ENCODE results near the gene PAX8.

Gene PAX8

DNA sequence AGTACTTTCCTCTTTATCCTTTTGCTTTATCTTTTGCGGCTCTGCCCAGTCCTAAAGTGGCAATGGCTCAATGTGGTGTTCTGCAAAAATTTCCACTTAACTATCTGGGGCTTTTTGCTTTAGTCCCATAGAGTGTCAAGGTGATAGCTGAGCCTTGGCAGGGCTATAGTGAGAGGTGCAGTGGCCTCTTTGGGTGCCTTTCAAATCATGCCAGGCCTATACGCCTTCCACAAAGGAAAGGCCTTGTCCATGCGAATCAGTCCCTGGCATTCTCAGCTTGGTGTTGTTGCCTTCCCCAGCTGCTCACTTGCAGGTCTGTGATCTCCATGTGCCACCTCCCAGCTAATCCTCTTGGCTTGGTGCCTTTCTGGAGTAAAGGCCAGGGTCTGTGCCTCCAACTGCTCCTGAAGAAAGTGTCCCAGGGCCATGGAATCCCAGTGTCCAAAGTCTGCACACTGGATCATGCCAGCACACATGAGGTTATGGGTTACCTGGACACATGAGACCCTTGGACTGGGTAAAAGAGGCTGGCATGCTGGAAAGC is 26.6 kb downstream of the PAX8 start:
- TF ChIP-seq, protein P1, sequence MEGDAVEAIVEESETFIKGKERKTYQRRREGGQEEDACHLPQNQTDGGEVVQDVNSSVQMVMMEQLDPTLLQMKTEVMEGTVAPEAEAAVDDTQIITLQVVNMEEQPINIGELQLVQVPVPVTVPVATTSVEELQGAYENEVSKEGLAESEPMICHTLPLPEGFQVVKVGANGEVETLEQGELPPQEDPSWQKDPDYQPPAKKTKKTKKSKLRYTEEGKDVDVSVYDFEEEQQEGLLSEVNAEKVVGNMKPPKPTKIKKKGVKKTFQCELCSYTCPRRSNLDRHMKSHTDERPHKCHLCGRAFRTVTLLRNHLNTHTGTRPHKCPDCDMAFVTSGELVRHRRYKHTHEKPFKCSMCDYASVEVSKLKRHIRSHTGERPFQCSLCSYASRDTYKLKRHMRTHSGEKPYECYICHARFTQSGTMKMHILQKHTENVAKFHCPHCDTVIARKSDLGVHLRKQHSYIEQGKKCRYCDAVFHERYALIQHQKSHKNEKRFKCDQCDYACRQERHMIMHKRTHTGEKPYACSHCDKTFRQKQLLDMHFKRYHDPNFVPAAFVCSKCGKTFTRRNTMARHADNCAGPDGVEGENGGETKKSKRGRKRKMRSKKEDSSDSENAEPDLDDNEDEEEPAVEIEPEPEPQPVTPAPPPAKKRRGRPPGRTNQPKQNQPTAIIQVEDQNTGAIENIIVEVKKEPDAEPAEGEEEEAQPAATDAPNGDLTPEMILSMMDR (conservative IDR thresholded peaks at IDR 0.05), result no peak
- no peak for TF ChIP-seq ZFX (IDR thresholded peaks at IDR 0.05)
- no peak overlapping the region for H3K27ac ChIP-seq

DNA sequence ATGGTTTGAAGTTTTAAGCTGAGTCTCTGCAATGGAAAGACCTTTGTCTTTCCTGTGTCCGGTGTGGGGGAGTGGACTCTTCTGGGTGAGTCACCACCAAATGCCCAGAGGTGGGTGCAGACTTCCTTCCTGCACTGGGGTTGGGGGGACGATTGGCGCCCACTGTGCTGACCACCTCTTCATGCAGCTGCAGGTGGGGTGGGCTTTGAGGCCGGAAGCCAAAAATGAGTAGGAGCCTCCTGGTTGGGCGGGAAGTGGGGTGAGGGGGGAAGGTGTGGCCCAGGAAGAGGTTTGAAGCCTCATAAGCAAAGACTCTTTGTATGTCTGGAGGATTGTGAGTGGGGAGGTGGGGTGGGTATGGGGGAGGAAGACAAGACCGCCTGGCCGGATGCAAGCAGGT is 27.6 kb downstream of the PAX8 start:
- no peak for TF ChIP-seq ZFX (IDR thresholded peaks at IDR 0.05)
- TF ChIP-seq, protein P1 (conservative IDR thresholded peaks at IDR 0.05), result no peak
- no peak overlapping the region for H3K27ac ChIP-seq

DNA sequence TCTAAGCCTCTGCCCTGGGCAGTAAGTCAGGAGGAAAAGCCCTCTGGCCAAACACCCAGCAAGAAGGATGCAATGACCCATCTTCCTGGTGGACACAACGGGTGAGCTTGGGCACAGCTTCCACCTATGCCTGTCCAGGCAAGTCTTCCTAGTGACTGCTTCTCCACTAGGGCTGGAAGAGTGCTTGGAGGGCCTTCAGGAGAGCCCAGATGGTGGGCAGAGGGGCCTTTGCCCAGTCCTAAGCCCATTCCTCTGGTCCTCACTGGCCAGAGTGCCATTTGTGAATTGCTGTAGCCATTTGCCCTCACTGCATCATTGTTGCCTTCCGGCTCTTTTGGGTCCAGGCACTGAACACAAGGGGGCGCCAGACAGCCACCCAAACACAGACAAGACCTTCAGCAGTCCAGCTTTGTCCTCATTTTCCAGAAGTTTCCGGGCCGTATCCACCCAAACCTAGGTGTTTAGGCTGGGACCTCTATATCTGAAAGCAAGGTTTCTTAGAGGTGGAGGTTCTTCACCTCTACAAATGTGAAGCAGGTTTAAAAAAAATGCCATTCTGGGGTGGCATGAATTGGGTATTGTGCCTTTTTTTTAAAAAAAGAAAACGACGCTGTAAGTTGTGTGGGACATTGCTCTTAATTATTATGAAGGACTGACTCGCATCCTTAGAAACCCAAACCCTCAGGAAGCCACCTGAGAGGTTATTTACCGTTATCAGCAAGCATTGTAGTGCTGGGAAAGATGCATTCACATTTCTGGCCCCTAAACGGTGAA is 29.5 kb downstream of the PAX8 start:
- H3K27ac ChIP-seq, result no peak overlapping the region

DNA sequence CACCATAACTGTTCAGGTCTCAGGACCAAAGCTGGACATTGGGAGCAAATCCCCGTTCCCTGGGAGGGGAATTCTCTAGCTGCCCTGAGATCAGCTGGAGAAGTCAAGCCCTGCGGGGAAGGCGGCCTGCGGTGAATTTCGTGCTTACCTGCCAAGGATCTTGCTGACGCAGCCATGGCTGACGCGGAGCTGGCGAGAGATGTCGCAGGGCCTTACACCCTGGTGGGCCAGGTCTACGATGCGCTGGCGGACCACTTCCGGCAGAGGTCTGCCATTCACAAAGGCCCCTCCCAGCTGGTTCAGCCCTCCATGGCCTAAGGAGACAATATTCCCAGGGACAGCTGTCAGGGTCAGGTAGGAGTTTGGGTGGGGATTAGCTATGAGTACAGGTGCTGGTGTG is 32.1 kb downstream of the PAX8 start:
- TF ChIP-seq ZFX (IDR thresholded peaks at IDR 0.05), result no peak
- TF ChIP-seq, protein P1 (conservative IDR thresholded peaks at IDR 0.05), result no peak
- H3K27ac ChIP-seq, result no peak overlapping the region

More for the DNA sequence above, 29.5 kb downstream of the PAX8 start:
- TF ChIP-seq, protein P1 (conservative IDR thresholded peaks at IDR 0.05), result peak; percentile 89
- no peak for TF ChIP-seq ZFX (IDR thresholded peaks at IDR 0.05)

DNA sequence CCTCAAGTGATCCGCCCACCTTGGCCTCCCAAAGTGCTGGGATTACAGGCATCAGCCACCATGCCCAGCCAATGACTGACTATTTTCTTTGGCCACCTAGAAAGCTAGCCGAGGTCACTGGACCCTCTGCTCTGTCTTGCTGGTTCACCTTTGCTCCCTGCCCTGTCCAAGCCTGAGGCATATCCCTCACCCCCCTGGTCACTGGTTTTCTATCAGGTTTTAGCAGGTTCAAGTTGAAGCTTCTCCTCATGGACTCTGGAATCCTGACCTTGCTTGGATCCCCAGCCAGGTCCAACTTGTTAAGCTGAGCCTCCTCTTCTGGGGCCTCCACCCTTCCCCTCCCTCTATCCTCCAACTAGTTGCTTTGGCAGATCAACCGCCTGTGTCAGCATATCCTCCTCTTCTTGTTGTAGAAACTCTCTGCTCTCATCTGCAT is 33.4 kb downstream of the PAX8 start:
- no peak overlapping the region for H3K27ac ChIP-seq
- no peak for TF ChIP-seq ZFX (IDR thresholded peaks at IDR 0.05)
- TF ChIP-seq, protein P1 (conservative IDR thresholded peaks at IDR 0.05), result no peak

DNA sequence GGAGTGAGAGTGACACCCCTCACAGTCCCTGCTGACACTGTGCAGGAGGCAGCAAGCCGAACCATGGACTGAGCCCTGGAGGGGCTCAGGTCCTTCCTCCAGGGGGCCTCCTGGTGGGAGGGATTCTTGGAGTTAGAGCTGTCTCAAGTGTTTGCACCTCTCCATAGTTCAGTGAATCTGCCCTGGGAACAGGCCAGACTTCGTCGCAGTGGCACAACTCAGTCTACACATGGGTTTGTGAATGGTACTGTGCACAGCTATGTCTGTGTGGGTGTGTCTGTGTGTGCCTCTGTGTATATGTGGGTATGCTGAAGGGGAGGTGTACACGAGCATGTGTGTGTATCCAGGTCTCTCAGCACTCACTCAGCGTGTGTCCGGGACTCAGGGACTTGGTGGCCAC is 36.4 kb downstream of the PAX8 start:
- TF ChIP-seq, protein P1 (conservative IDR thresholded peaks at IDR 0.05), result no peak
- no peak for TF ChIP-seq ZFX (IDR thresholded peaks at IDR 0.05)
- no peak overlapping the region for H3K27ac ChIP-seq
